Measurements from ENCODE around the gene OPN1LW. TPM values are rescaled to one million over a fixed set of nuclear protein-coding genes. Genes with fewer than 3 reads are reported as not detected.
"Not testable (repeated sequence)": the region's sequence is repeated elsewhere in the genome, so short reads cannot be mapped to it uniquely, and the experiment has no call there.

OPN1LW gene
- total RNA-seq, result not detected in 2 replicates

DNA sequence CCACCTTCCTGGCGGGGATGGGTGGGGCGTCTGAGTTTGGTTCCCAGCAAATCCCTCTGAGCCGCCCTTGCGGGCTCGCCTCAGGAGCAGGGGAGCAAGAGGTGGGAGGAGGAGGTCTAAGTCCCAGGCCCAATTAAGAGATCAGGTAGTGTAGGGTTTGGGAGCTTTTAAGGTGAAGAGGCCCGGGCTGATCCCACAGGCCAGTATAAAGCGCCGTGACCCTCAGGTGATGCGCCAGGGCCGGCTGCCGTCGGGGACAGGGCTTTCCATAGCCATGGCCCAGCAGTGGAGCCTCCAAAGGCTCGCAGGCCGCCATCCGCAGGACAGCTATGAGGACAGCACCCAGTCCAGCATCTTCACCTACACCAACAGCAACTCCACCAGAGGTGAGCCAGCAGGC is at the start of gene OPN1LW:
Gene OPN1LW (plus strand): TSS at position 234 of the 400 bp plus-strand sequence. CDS start 41 bp downstream, at position 275.
- H3K9me3 Mint-ChIP-seq; H3K4me3 Mint-ChIP-seq; H3K27ac Mint-ChIP-seq; H3K4me1 Mint-ChIP-seq; H3K36me3 Mint-ChIP-seq (ENCODE audit: low read depth); intact Hi-C loops (cut with micrococcal nuclease); DNase-seq; H3K27me3 Mint-ChIP-seq: not testable (repeated sequence)

DNA sequence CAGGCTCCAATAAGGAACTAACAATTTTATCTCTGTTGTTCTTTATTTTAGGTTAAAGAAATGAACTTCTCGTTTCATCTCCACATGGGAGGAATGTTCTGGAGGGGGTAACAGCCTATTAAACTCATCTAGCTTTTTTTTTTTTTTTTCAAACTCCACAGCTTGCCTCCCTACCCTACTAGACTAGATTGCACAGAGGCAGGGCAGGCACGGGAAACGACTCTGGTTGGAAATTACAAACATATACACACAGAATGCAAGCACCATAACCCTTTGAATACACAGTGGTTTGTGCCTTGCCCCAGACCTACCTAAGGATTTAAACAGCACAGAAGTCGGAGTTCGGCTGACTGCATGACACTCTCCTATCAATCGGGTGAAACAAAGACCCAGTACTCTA is 49.2 kb upstream of the OPN1LW start:
- no peaks in the 10 kb centered on the region for H3K27me3 Mint-ChIP-seq
- H3K9me3 Mint-ChIP-seq, result no peaks in the 10 kb centered on the region
- no peak for DNase-seq
- peaks cover 55% of the 10 kb centered on the region for H3K4me1 Mint-ChIP-seq
- peak overlapping the region; percentile 72 for H3K27ac Mint-ChIP-seq
- peak overlapping the region; percentile 93 for H3K4me3 Mint-ChIP-seq
- H3K36me3 Mint-ChIP-seq (ENCODE audit: low read depth), result peaks cover 17% of the 10 kb centered on the region
- intact Hi-C loops (cut with micrococcal nuclease), result loop anchor here (5.0 kb wide), 1 partner anchor 123 kb away; the partner anchor contains the start of genes HCFC1 and TMEM187

DNA sequence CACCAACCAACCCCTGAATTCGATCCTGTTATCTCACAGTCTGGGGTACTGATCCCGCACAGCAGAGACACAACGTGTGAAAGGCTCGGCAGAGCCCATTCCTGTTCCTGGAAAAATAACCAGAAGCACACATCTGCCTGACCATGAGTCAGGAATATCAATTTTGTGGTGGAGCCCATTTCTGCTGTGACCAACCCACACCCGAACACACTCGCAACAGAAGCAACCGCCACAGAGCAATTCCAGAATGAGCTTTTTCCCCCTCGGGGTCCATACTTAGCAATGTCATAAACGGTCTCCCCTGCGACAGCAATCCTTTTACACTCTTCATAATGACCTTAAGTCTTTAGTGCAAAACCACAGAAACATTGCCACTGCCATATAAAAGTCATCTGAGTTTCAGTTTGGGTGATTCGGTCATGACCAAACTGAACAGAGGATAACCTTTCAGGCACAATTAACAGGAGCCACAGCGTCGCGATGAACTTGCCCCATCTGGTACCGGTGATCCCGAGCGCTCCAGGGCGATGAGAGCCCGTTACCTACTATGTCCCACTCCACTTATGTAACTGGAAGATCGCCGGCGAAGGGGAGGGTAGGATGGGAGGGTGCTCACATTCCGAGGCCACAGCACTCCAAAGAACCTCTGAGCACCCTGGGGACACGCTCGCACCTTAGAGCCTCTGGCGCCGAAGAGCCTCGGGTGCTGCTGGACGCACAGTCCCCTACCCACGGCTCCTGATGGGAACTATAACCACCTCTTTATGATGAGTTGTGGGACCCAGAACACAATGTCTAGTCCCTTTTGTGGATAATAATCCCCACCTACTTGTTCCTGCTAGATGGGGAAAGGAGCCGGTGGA is 47.7 kb upstream of the OPN1LW start:
- intact Hi-C loops (cut with micrococcal nuclease), result loop anchor here (5.0 kb wide), 1 partner anchor 124 kb away; the partner anchor contains the start of genes HCFC1 and TMEM187
- Mint-ChIP-seq H3K9me3 (no peaks in the 10 kb centered on the region), H3K27me3 (peaks cover 3% of the 10 kb centered on the region), H3K27ac (peak overlapping the region; percentile 99), H3K4me1 (peaks cover 53% of the 10 kb centered on the region), H3K36me3 (ENCODE audit: low read depth) (peaks cover 10% of the 10 kb centered on the region), H3K4me3 (peak overlapping the region; percentile 93)
- DNase-seq, result peak; percentile 68

DNA sequence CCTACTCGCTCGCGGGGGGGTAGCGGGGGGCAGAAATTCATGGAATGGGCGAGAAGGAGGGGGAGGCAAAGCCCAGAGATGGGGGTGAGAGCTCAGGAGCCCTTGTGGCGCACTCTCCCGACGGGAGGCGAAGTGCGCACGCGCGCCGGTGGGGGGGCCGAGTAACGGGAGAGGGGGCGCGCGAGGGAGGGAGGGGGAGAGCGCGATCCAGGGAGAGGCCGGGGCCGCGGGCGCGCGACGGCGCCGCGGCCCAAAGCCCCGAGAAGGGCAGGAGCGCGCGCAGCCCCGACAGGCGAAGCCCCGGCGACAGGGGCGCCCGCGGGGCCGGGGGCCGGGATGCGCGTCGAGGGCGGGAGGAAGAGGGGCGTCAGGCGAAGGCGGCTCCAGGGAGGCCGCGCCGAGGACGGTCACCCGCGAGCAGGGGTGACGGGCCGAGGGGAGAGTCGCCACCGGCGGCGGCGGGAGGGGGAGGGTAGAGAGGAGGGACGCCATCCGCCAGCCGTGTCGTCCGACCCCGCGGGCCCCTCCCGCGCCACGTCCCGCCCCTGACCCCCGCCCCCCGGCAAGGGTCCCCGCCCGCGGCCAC is 46.9 kb upstream of the OPN1LW start:
- H3K36me3 Mint-ChIP-seq (ENCODE audit: low read depth), result peaks cover 10% of the 10 kb centered on the region
- peaks cover 50% of the 10 kb centered on the region for H3K4me1 Mint-ChIP-seq
- H3K27ac Mint-ChIP-seq, result peak overlapping the region; percentile 99
- intact Hi-C loops (cut with micrococcal nuclease), result loop anchor here (5.0 kb wide), 1 partner anchor 125 kb away; the partner anchor contains the start of genes HCFC1 and TMEM187
- peaks cover 4% of the 10 kb centered on the region for H3K27me3 Mint-ChIP-seq
- peak; percentile 87 for DNase-seq
- peak overlapping the region; percentile 93 for H3K4me3 Mint-ChIP-seq
- no peaks in the 10 kb centered on the region for H3K9me3 Mint-ChIP-seq

DNA sequence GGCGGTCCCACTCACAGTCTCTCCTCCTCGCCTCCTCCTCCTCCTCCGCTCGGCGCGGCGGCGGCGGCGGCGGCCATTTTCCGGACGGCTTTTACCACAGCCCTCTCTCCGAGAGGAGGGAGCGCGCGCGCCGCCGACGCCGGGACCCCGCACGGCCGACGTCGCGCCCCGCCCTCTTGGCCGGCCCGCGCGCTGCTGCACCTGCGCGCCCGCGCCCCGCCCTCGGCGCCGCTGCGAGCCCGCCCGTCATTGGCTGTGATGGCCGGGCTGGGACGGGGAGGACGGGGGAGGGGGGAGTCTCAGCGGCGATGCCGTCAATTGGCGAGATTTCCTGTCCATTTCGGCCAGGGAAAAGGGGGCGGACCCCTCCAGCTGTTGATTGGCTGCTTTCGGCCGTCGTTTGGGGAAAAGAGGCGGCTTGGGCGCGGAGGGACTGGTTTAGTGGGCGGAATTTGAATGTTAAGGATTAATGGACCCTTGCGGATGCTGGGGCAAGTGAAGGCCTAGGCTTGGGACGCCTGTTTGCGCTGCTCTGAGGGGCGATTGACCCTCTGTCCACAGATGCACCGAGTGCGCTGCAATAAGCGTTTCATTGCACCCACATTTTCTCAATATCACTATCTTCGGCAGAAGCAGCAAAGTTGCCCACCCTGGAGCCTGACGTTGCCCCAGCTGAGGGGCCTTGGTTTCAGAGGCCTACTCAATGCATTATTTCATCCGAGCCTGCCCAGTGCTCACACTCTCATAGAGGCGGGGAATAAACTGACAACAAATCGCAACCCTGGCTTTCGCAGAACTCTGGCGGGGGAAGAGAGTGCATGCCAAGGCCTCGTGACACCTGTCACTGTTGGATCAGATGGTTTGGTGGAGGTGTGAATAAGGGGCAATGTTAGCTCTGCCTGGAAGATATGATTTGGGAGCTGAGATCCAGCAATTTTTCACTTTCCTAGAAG is 46.2 kb upstream of the OPN1LW start, which contains the start of gene MECP2:
Gene MECP2 (minus strand): TSS at position 129 of the 953 bp plus-strand sequence.
- H3K36me3 Mint-ChIP-seq (ENCODE audit: low read depth), result peaks cover 10% of the 10 kb centered on the region
- H3K27ac Mint-ChIP-seq, result peak within 1 kb of the TSS; percentile 99
- peaks cover 44% of the 10 kb centered on the region for H3K4me1 Mint-ChIP-seq
- no peaks in the 10 kb centered on the region for H3K9me3 Mint-ChIP-seq
- H3K27me3 Mint-ChIP-seq, result peaks cover 6% of the 10 kb centered on the region
- peak; percentile 96 for DNase-seq
- H3K4me3 Mint-ChIP-seq, result peak within 1 kb of the TSS; percentile 93
- intact Hi-C loops (cut with micrococcal nuclease), result loop anchor here (5.0 kb wide), 1 partner anchor 126 kb away; the partner anchor contains the start of genes HCFC1 and TMEM187

DNA sequence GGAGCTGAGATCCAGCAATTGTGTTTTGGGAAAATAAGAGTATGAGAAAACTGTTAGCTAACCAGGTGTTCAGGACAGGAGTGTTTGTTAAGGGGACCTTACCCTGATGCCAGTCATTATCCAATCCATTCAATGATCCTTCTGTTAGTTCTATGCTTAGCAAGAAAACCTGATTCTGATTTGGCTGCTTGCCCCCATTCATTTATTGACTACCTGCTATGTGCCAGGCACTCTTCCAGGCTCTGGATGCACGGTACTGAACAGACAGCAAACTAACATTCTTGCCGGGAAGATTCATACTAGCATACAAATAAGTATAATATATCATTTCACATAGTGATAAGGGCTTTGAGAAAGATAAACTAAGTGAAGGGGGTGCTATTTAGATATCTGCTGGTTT is 45.5 kb upstream of the OPN1LW start:
- intact Hi-C loops (cut with micrococcal nuclease), result loop anchor here (5.0 kb wide), 1 partner anchor 126 kb away; the partner anchor contains the start of genes HCFC1 and TMEM187
- H3K4me1 Mint-ChIP-seq, result peaks cover 41% of the 10 kb centered on the region

DNA sequence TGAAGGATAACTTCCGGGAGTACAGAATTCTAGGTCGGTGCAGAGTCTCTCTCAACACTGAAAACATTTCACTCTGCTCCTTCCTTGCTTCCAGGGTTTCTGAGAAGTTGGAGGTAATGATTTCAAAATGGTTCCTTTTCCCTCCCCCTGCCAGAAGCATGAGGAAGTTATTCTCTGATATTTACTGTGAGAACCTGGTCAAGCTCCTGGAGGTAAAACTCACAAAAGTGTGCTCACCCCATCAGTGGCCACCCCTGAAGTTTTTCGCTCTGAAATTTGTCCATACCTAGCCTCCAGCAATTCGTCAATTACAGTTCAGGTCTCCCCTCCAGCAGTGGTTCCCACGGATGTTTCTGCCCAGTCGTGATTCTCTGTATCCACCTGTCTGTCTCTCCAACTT is 30.3 kb upstream of the OPN1LW start:
- Mint-ChIP-seq H3K4me1 (peaks cover 7% of the 10 kb centered on the region), H3K27ac (no peak overlapping the region), H3K36me3 (ENCODE audit: low read depth) (no peaks in the 10 kb centered on the region), H3K9me3 (no peaks in the 10 kb centered on the region), H3K4me3 (no peak overlapping the region), H3K27me3 (peaks cover 4% of the 10 kb centered on the region)
- intact Hi-C loops (cut with micrococcal nuclease), result no loop called here
- no peak for DNase-seq

More for the DNA sequence above, 45.5 kb upstream of the OPN1LW start:
- peaks cover 10% of the 10 kb centered on the region for H3K36me3 Mint-ChIP-seq (ENCODE audit: low read depth)
- no peak for DNase-seq
- peak overlapping the region; percentile 82 for H3K4me3 Mint-ChIP-seq
- H3K9me3 Mint-ChIP-seq, result no peaks in the 10 kb centered on the region
- H3K27ac Mint-ChIP-seq, result no peak overlapping the region
- H3K27me3 Mint-ChIP-seq, result peaks cover 6% of the 10 kb centered on the region

DNA sequence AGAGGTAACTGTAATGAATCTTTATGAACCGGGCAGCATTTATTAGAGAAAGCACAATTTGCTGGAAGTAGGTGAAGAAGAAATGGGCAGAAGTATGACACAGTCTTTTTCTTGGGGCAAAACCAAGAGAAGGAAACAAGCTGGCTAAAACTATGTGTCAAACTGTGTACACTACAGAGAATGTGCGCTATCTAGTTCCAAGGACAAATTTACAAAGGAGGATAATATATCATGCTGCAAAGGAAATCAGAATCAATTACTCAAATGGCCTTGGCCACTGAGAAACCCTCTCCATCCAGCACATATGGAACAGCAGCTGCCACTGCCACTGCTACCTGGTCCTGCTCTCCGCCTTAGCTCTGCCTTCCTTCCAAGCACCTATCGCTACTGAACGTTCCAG is 29.4 kb upstream of the OPN1LW start:
- Mint-ChIP-seq H3K27ac (no peak overlapping the region), H3K4me1 (peaks cover 7% of the 10 kb centered on the region), H3K27me3 (peaks cover 3% of the 10 kb centered on the region), H3K9me3 (no peaks in the 10 kb centered on the region), H3K36me3 (ENCODE audit: low read depth) (no peaks in the 10 kb centered on the region), H3K4me3 (no peak overlapping the region)
- intact Hi-C loops (cut with micrococcal nuclease), result no loop called here
- DNase-seq, result no peak

DNA sequence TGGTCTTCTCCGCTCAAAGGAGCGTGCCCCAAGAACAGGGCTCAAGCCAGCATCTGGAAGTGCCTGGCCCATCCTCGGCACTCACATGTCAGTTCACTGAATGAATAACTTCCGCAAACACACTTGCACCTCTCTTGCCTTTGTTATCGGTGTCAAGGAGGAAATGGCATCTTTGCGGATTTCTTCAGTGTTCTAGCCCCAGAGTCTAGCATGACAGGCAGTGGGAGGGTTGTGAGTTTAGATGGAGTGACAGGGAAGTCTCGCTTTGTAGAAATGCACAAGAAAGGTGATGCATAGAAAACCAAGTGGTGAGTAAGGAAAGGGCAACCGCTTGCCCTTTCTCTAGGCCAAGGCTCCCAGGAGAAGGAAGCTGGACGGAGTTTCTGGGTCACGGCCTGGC is 29.0 kb upstream of the OPN1LW start:
- H3K9me3 Mint-ChIP-seq, result no peaks in the 10 kb centered on the region
- no peak overlapping the region for H3K4me3 Mint-ChIP-seq
- no peak overlapping the region for H3K27ac Mint-ChIP-seq
- intact Hi-C loops (cut with micrococcal nuclease), result no loop called here
- peaks cover 3% of the 10 kb centered on the region for H3K27me3 Mint-ChIP-seq
- H3K36me3 Mint-ChIP-seq (ENCODE audit: low read depth), result no peaks in the 10 kb centered on the region
- DNase-seq, result no peak
- H3K4me1 Mint-ChIP-seq, result peaks cover 8% of the 10 kb centered on the region

DNA sequence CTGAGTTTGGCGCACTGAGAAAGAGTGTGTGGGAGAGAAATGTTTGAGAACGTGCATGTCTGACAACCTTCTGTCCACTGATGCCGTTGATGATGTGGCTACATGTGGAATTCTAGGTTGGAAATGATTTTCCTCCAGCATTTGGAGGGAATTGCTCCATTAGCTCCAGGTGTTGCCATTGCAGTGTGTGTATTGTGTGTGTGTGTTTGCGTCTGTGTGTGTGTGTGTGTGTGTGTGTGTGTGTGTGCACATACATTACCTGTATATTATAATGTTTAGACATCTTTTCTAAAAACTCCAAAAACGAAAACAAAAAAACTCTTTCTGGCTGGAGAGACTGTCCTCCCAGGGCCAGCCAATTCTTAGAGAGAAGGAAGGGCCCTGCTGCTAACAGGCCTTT is 28.3 kb upstream of the OPN1LW start:
- Mint-ChIP-seq H3K4me3 (no peak overlapping the region), H3K4me1 (peaks cover 10% of the 10 kb centered on the region), H3K27ac (no peak overlapping the region), H3K36me3 (ENCODE audit: low read depth) (no peaks in the 10 kb centered on the region), H3K9me3 (no peaks in the 10 kb centered on the region), H3K27me3 (peaks cover 3% of the 10 kb centered on the region)
- DNase-seq, result no peak
- intact Hi-C loops (cut with micrococcal nuclease), result no loop called here

DNA sequence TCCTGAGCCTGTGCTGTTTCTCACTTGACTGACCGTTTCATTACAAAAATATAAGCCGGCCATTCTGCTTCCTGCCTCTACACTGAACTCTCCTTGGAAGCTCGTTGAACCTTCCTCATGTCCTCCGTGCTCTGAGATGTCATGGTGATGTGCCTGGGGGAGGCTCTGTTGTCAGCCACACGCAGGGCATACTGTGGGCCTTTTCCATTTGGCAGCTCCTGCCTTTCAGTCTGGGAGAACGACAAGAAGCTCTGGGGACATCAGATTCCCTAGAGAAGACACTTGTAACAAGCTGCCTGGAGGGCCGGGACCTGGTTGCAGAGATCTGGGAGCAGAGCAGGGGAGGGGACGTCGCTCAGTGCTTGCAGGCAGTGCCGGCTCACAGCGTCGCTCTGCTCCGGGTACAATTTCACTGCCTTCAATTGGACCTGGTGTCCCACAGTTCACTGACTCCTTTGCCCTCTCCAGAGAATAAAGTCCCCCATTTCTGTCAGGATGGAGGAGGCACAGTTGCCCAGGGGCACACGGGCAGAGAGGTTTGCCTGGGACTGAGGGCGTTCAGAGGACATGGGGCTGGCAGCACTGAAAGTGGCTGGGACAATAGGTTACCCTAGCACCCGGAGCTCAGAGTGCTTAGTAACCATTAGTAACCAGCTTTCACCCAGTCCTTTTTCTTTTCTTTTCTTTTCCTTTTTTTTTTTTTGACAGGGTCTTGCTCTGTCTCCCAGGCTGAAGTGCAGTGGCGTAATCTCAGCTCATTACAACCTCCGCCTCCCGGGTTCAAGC is 27.4 kb upstream of the OPN1LW start:
- H3K36me3 Mint-ChIP-seq (ENCODE audit: low read depth), result no peaks in the 10 kb centered on the region
- peaks cover 10% of the 10 kb centered on the region for H3K4me1 Mint-ChIP-seq
- no peaks in the 10 kb centered on the region for H3K9me3 Mint-ChIP-seq
- intact Hi-C loops (cut with micrococcal nuclease), result no loop called here
- peaks cover 3% of the 10 kb centered on the region for H3K27me3 Mint-ChIP-seq
- no peak for DNase-seq
- H3K27ac Mint-ChIP-seq, result no peak overlapping the region
- H3K4me3 Mint-ChIP-seq, result no peak overlapping the region

DNA sequence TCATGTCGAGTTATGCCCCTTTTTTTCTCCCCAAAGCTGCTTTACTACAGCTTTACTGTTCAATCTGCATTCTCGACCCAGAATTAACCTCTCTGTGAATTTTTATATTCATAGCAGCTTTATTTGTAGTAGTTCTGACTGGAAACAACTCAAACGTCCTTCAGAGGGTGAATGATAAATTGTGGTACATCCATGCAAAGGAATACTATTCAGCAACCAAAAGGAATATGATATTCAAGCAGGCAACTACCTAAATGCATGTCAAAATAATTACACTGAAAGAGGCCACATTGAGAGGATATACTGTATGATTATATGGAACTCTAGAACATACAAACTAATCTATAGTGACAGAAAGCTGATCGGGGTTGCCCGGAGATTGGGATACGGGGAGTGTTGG is 26.5 kb upstream of the OPN1LW start:
- Mint-ChIP-seq H3K9me3 (no peaks in the 10 kb centered on the region), H3K27ac (no peak overlapping the region), H3K4me1 (peaks cover 8% of the 10 kb centered on the region), H3K27me3 (peaks cover 3% of the 10 kb centered on the region), H3K36me3 (ENCODE audit: low read depth) (no peaks in the 10 kb centered on the region), H3K4me3 (no peak overlapping the region)
- intact Hi-C loops (cut with micrococcal nuclease), result no loop called here
- DNase-seq, result no peak

DNA sequence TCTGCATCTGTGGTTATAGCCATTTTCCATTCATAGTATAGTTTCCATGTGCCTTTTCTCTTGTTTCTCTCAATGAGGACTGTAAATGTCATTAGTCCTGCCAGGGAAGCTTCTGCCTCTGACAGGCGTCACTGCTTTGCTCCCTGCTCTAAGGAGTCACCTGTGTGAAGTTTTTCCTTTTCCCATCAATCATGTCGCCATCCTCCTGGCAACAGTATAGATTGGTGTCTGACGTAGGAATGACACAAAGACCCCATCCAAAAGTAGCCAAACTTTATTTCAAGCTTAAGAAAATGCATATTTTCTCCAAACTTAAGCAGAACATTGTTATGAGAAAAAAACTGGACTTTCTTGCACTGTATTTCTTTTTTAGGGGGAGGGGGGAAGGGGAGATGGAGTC is 23.5 kb upstream of the OPN1LW start:
- no peak for DNase-seq
- Mint-ChIP-seq H3K27ac (no peak overlapping the region), H3K4me1 (peaks cover 15% of the 10 kb centered on the region), H3K36me3 (ENCODE audit: low read depth) (no peaks in the 10 kb centered on the region), H3K4me3 (no peak overlapping the region), H3K27me3 (peaks cover 3% of the 10 kb centered on the region), H3K9me3 (no peaks in the 10 kb centered on the region)
- intact Hi-C loops (cut with micrococcal nuclease), result no loop called here
